K562 (cell line): ENCODE results near the gene SNX25. TPM values are rescaled to one million over a fixed set of nuclear protein-coding genes. Genes with fewer than 3 reads are reported as not detected.

ENCODE experiments used
- CREB1 ChIP-seq, 2 experiments: sonication (generic) in 1 of 2; formaldehyde crosslinking in 1 of 2; IDR thresholded peaks; 2 replicates each; pipeline versions ENCODE4 v1.6.1 to v1.8.0; 2012 to 2022; ENCODE audit warnings: inconsistent platforms in 1 of 2, mild to moderate bottlenecking in 1 of 2, missing genetic modification reagents in 1 of 2, moderate library complexity in 1 of 2
- CSDE1 ChIP-seq, 2 experiments: fragments of 450-650 bp; IDR thresholded peaks; 2 replicates each; pipeline ENCODE4 v1.6.1; 2016; ENCODE audit warnings: mild to moderate bottlenecking in 1 of 2
- EP300 ChIP-seq: IDR thresholded peaks from 2 replicates; pipeline ENCODE4 v1.6.1; 2012; ENCODE audit warnings: low read length, improper control_type of control experiment
- EP400 ChIP-seq: fragments of 450-650 bp; IDR thresholded peaks from 2 replicates; pipeline ENCODE4 v1.6.1; 2017; ENCODE audit warnings: antibody characterized with exemption, mild to moderate bottlenecking, moderate library complexity
- GATAD2B ChIP-seq: fragments of 450-650 bp; IDR thresholded peaks from 2 replicates; pipeline ENCODE4 v1.6.1; 2017; ENCODE audit warnings: mild to moderate bottlenecking, borderline replicate concordance
- JUNB ChIP-seq: fragments of 450-650 bp; formaldehyde crosslinking; conservative IDR thresholded peaks from 2 replicates; pipeline ENCODE4 v1.4.0; 2020; ENCODE audit warnings: mild to moderate bottlenecking
- MBD2 ChIP-seq: sonication (generic); IDR thresholded peaks from 2 replicates; pipeline ENCODE4 v1.6.1; 2016; ENCODE audit warnings: low read depth, borderline replicate concordance
- MYC ChIP-seq, 2 experiments: fragments of 250-450 bp in 1 of 2; sonication (Bioruptor Pico) in 1 of 2; IDR thresholded peaks; 2 replicates each; pipeline versions ENCODE4 v1.5.1 to v1.6.1; 2012 to 2021; ENCODE audit warnings: low read depth in 2 of 2, borderline replicate concordance in 1 of 2, improper control_type of control experiment in 1 of 2, low read length in 1 of 2, mild to moderate bottlenecking in 1 of 2, moderate library complexity in 1 of 2
- NFE2 ChIP-seq: IDR thresholded peaks from 2 replicates; pipeline ENCODE4 v1.6.1; 2014; ENCODE audit warnings: antibody characterized with exemption, low read depth
- NR1H2 ChIP-seq: sonication (generic); formaldehyde crosslinking; IDR thresholded peaks from 2 replicates; pipeline ENCODE4 v1.4.0; 2020; ENCODE audit warnings: mild to moderate bottlenecking, missing genetic modification reagents
- NRF1 ChIP-seq, 2 experiments: fragments of 450-650 bp; IDR thresholded peaks in 1 of 2; conservative IDR thresholded peaks in 1 of 2; 2 replicates each; pipeline ENCODE4 v1.6.1; 2014; ENCODE audit warnings: mild to moderate bottlenecking in 2 of 2
- PHF21A ChIP-seq: fragments of 450-650 bp; IDR thresholded peaks from 2 replicates; pipeline ENCODE4 v1.6.1; 2017; ENCODE audit warnings: low read depth, borderline replicate concordance
- SREBF1 ChIP-seq: fragments of 150-350 bp; IDR thresholded peaks from 2 replicates; pipeline ENCODE4 v1.6.1; 2014; ENCODE audit warnings: antibody characterized with exemption, low read depth, low read length, borderline replicate concordance
- YBX1 ChIP-seq: fragments of 450-650 bp; IDR thresholded peaks from 2 replicates; pipeline ENCODE4 v1.7.1; 2016; ENCODE audit warnings: mild to moderate bottlenecking
- YY1 ChIP-seq, 3 experiments: IDR thresholded peaks; 2 replicates each; pipeline ENCODE4 v1.6.1; 2011; ENCODE audit warnings: low read length in 2 of 3, mild to moderate bottlenecking in 2 of 3, moderate library complexity in 2 of 3, borderline replicate concordance in 1 of 3, control low read depth in 1 of 3, low read depth in 1 of 3; ENCODE audit not compliant: insufficient read depth in 3 of 3, insufficient replicate concordance in 2 of 3, control insufficient read depth in 1 of 3, insufficient read length in 1 of 3; ENCODE audit errors: extremely low read depth in 1 of 3
- ZBED1 ChIP-seq: IDR thresholded peaks from 2 replicates; pipeline ENCODE4 v1.6.1; 2014
- ZNF253 ChIP-seq: fragments of 250-450 bp; sonication (Bioruptor Pico); conservative IDR thresholded peaks from 2 replicates; pipeline ENCODE4 v1.6.1; 2021; ENCODE audit warnings: mild to moderate bottlenecking
- ZNF347 ChIP-seq: fragments of 450-650 bp; formaldehyde crosslinking; IDR thresholded peaks from 2 replicates; pipeline ENCODE4 v1.4.0; 2020; ENCODE audit warnings: low read depth, mild to moderate bottlenecking, moderate library complexity
- ZNF75A ChIP-seq: fragments of 450-650 bp; formaldehyde crosslinking; IDR thresholded peaks from 2 replicates; pipeline ENCODE4 v1.4.0; 2020; ENCODE audit warnings: mild to moderate bottlenecking
- ZNF77 ChIP-seq: fragments of 250-450 bp; sonication (Bioruptor Pico); IDR thresholded peaks from 2 replicates; pipeline ENCODE4 v1.5.0; 2020
- polyA plus RNA-seq, 8 experiments: library from polyadenylated mRNA; depleted of rRNA in 4 of 8; stranded (reverse) in 5 of 8; unstranded in 3 of 8; fragments of >200 nt; fragmentation: Nextera tagmentation in 2 of 8; fragmentation: Illumina TruSeq in 1 of 8; extraction: Ambion mirVana in 2 of 8; extraction: Trizol in 1 of 8; gene quantifications; 2 replicates each; pipeline versions ENCODE4 v1.2.1 to v1.2.3, GENCODE V29; 2011 to 2014; ENCODE audit warnings: inconsistent platforms in 1 of 8, missing spikeins in 1 of 8
- total RNA-seq, 7 experiments: library from RNA; depleted of rRNA in 6 of 7; stranded (reverse); fragments of >200 nt in 6 of 7; fragmentation: Illumina TruSeq in 2 of 7; extraction: Trizol in 2 of 7; gene quantifications; 2 replicates each; pipeline versions ENCODE4 v1.2.1 to v1.2.3, GENCODE V29; 2011 to 2021; ENCODE audit warnings: low replicate concordance in 1 of 7
- TF ChIP-seq, protein P1 (sequence below): fragments of 450-650 bp; conservative IDR thresholded peaks from 2 replicates; pipeline ENCODE4 v1.6.1; 2016; ENCODE audit warnings: missing genetic modification characterization, low read depth, mild to moderate bottlenecking, control low read depth, missing compliant biosample characterization
- TF ChIP-seq, protein P2 (sequence below): sonication (generic); formaldehyde crosslinking; IDR thresholded peaks from 2 replicates; pipeline ENCODE4 v1.8.1; 2022; ENCODE audit warnings: missing genetic modification reagents
- TF ChIP-seq, protein P3 (sequence below): sonication (generic); formaldehyde crosslinking; IDR thresholded peaks from 2 replicates; pipeline ENCODE4 v1.8.0; 2022; ENCODE audit warnings: mild to moderate bottlenecking, missing genetic modification reagents, borderline replicate concordance

SNX25 gene
- total and polyA plus RNA-seq, 9 of the 15 experiments (the other 6 are each of a cell fraction or from before 2014, with no cell fraction given): 2.5 to 23.4 (median 13.3) TPM

DNA sequence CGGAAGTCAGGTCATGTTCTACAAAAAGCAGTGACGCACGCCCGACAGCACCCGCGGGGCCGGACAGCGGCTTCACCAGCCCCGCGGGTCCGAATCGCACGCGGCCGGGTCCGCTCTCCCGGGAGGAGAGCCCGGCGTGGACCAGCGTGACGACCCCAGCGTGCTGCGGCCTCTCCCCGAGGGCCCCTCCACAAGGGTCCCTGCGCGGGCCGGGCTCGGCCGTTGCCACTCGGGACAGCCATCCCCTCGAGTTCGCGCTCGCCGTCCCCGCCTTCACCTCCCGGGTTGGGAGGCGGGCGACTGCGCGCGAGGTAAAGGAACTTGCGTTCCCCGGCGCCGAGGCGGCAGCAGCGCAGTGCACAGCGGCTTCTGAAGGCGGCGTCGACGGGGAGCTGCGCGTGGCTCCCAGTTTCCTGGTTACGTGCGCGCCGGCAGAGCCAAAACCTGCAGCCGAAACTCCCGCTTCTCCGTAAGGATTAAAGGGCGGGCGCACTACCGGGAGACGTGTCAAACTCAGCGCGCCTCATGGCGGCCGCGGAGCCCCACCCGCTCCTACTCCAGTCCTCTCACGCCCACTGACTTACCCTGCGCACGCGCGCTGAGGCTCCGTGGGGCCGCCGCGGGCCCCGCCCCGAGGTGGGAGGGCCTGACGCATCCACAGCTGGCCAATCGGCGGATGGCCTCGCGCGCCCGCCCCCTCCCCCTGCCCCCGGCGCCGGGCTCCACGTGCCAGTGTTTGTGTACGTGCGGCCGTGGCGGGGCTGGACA is 186.7 kb downstream of the SNX25 start (continued):
- peak; percentile 97 for TF ChIP-seq CREB1 (IDR thresholded peaks at IDR 0.05)
- peak; percentile 94 for TF ChIP-seq CREB1 (CRISPR knock-in tag; IDR thresholded peaks at IDR 0.05)
- no peak for TF ChIP-seq YBX1
- peak; percentile 69; the same call in 1 of the 2 replicates for TF ChIP-seq ZNF347 (CRISPR knock-in tag)
- peak; percentile 89; the same call in 1 of the 2 replicates for TF ChIP-seq NR1H2
- no peak for TF ChIP-seq NFE2
- no peak for TF ChIP-seq ZNF253 (CRISPR knock-in tag)
- no peak for TF ChIP-seq SREBF1
- no peak for TF ChIP-seq ZNF75A (CRISPR knock-in tag)
- peak; percentile 82 to 95 (median 90) for TF ChIP-seq YY1 (IDR thresholded peaks at IDR 0.05; ENCODE audit: borderline replicate concordance in 1 of 3, control insufficient read depth in 1 of 3, extremely low read depth in 1 of 3, insufficient read depth in 3 of 3, insufficient read length in 1 of 3, insufficient replicate concordance in 2 of 3, low read depth in 1 of 3, low read length in 2 of 3)
- peak; percentile 76; the same call in 1 of the 2 replicates for TF ChIP-seq GATAD2B
- TF ChIP-seq, protein P1, sequence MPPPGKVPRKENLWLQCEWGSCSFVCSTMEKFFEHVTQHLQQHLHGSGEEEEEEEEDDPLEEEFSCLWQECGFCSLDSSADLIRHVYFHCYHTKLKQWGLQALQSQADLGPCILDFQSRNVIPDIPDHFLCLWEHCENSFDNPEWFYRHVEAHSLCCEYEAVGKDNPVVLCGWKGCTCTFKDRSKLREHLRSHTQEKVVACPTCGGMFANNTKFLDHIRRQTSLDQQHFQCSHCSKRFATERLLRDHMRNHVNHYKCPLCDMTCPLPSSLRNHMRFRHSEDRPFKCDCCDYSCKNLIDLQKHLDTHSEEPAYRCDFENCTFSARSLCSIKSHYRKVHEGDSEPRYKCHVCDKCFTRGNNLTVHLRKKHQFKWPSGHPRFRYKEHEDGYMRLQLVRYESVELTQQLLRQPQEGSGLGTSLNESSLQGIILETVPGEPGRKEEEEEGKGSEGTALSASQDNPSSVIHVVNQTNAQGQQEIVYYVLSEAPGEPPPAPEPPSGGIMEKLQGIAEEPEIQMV (tag): no peak
- no peak for TF ChIP-seq ZBED1
- 0 out of 2 replicates have a peak, but pooled peaks have one; percentile 9 for TF ChIP-seq JUNB
- TF ChIP-seq, protein P2, sequence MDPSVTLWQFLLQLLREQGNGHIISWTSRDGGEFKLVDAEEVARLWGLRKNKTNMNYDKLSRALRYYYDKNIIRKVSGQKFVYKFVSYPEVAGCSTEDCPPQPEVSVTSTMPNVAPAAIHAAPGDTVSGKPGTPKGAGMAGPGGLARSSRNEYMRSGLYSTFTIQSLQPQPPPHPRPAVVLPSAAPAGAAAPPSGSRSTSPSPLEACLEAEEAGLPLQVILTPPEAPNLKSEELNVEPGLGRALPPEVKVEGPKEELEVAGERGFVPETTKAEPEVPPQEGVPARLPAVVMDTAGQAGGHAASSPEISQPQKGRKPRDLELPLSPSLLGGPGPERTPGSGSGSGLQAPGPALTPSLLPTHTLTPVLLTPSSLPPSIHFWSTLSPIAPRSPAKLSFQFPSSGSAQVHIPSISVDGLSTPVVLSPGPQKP: no peak
- TF ChIP-seq MBD2: 0 out of 2 replicates have a peak, but pooled peaks have one; percentile 16
- peak; percentile 97 for TF ChIP-seq NRF1 (conservative IDR thresholded peaks at IDR 0.05 in 1 of 2, IDR thresholded peaks at IDR 0.05 in 1 of 2)
- TF ChIP-seq EP300: no peak
- TF ChIP-seq EP400: peak; percentile 96
- TF ChIP-seq PHF21A: no peak
- peak; percentile 84 for TF ChIP-seq MYC (IDR thresholded peaks at IDR 0.05; ENCODE audit: low read depth, low read length)
- peak; percentile 90; the same call in 1 of the 2 replicates for TF ChIP-seq MYC (CRISPR knock-in tag; IDR thresholded peaks at IDR 0.05; ENCODE audit: borderline replicate concordance, low read depth)
- TF ChIP-seq, protein P3, sequence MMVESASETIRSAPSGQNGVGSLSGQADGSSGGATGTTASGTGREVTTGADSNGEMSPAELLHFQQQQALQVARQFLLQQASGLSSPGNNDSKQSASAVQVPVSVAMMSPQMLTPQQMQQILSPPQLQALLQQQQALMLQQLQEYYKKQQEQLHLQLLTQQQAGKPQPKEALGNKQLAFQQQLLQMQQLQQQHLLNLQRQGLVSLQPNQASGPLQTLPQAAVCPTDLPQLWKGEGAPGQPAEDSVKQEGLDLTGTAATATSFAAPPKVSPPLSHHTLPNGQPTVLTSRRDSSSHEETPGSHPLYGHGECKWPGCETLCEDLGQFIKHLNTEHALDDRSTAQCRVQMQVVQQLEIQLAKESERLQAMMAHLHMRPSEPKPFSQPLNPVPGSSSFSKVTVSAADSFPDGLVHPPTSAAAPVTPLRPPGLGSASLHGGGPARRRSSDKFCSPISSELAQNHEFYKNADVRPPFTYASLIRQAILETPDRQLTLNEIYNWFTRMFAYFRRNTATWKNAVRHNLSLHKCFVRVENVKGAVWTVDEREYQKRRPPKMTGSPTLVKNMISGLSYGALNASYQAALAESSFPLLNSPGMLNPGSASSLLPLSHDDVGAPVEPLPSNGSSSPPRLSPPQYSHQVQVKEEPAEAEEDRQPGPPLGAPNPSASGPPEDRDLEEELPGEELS: peak; percentile 89; the same call in 1 of the 2 replicates
- no peak for TF ChIP-seq ZNF77 (CRISPR knock-in tag)
- no peak for TF ChIP-seq CSDE1 (IDR thresholded peaks at IDR 0.05)
